Measurements from ENCODE around the gene SCN7A. TPM values are rescaled to one million over a fixed set of nuclear protein-coding genes. Genes with fewer than 3 reads are reported as not detected.

The SCN7A gene
- total and polyA plus RNA-seq, 2 of the 4 experiments (the other 2 are of a cell fraction): 0.39 to 0.90 TPM

GRCh38 chr2:166385313-166385712 is 108.7 kb downstream of the SCN7A start:
- H3K14ac ChIP-seq (replicated peaks; ENCODE audit: low read depth, low read length): no peak overlapping the region
- H3K23ac ChIP-seq (ENCODE audit: low read depth, low read length): no peak overlapping the region
- no peak overlapping the region for H3K56ac ChIP-seq (ENCODE audit: extremely low read depth, insufficient read depth, low read length)
- intact Hi-C loops (cut with micrococcal nuclease) (loop anchor here (5.0 kb wide), 1 partner anchor 598 kb away; no protein-coding TSS in a partner anchor), in situ Hi-C loops (cut with MboI; ENCODE audit: low sequenced_read_pairs) (loop anchor here (10.0 kb wide), 1 partner anchor 201 kb away; no protein-coding TSS in a partner anchor), dilution Hi-C loops (cut with HindIII; ENCODE audit: low sequenced_read_pairs, unreplicated experiment) (no loop called here)
- H2AK5ac ChIP-seq (ENCODE audit: low read depth, low read length): peak overlapping the region; percentile 31; the same call in 1 of the 2 replicates
- H2BK20ac ChIP-seq (ENCODE audit: low read depth, low read length): no peak overlapping the region
- H4K91ac ChIP-seq (ENCODE audit: insufficient read depth, low read depth, low read length): no peak overlapping the region
- CTCF ChIA-PET: interaction anchor here (0.6 to 0.8 kb wide), 2 partner anchors 15 to 22 kb away, joined by 3 read pairs; no protein-coding TSS in a partner anchor
- no peak overlapping the region for H2BK120ac ChIP-seq (ENCODE audit: low read depth, low read length)
- H2AK9ac ChIP-seq (replicated peaks; ENCODE audit: low read depth, low read length, poor library complexity): no peak overlapping the region
- no peaks in the 10 kb centered on the region for H3K79me1 ChIP-seq (ENCODE audit: low read depth in 1 of 2, low read length in 2 of 2)
- no peak overlapping the region; the same call in 2 of the 3 replicates for H2BK15ac ChIP-seq (ENCODE audit: low read depth, low read length)
- H4K8ac ChIP-seq (ENCODE audit: low read depth in 2 of 2, low read length in 2 of 2): no peak overlapping the region
- no peak overlapping the region for H2BK5ac ChIP-seq (ENCODE audit: low read depth, low read length, poor library complexity, severe bottlenecking)
- 0 out of 2 replicates have a peak, but pooled peaks cover 2% of the 10 kb centered on the region for H3K9me1 ChIP-seq (ENCODE audit: insufficient read depth, low read length)
- no TSS peak for BruUV-seq (replicated peaks)
- DNase-seq: no peak
- H4K20me1 ChIP-seq (ENCODE audit: insufficient read depth, low read length): no peaks in the 10 kb centered on the region
- no peak overlapping the region for H3K4me2 ChIP-seq (ENCODE audit: low read depth, low read length)
- H3K9ac ChIP-seq (ENCODE audit: low read depth, low read length): no peak overlapping the region
- H3K27ac ChIP-seq (ENCODE audit: insufficient read depth, low read length): no peak overlapping the region
- ATAC-seq (ENCODE audit: low read depth): no peak
- no peaks in the 10 kb centered on the region for H3K4me1 ChIP-seq (ENCODE audit: control insufficient read depth, insufficient read depth, low read length)
- peak overlapping the region; percentile 17; the same call in 1 of the 2 replicates for H3K4ac ChIP-seq (ENCODE audit: low read depth, low read length)
- no peak overlapping the region for H4K5ac ChIP-seq (ENCODE audit: low read depth, low read length)
- H3K4me3 ChIP-seq (ENCODE audit: insufficient read depth, low read depth, low read length): no peak overlapping the region
- peak overlapping the region; percentile 8 for H2AFZ ChIP-seq (replicated peaks; ENCODE audit: low read length, poor library complexity)
- H3K18ac ChIP-seq (ENCODE audit: low read depth, low read length): no peak overlapping the region
- H3K27me3 ChIP-seq (ENCODE audit: control insufficient read depth, insufficient read depth, low read length): no peaks in the 10 kb centered on the region
- WGBS, 2 experiments (ENCODE audit: extremely low coverage in 2 of 2, insufficient read length in 1 of 2): no CpG with 5 or more reads among the region's 1 CpG
- H3K9me3 ChIP-seq (ENCODE audit: control insufficient read depth, insufficient read depth, low read length): no peaks in the 10 kb centered on the region
- H3K36me3 ChIP-seq (ENCODE audit: control insufficient read depth, insufficient read depth, low read length): no peaks in the 10 kb centered on the region
- POLR2A ChIA-PET (ENCODE audit: unreplicated experiment): no interaction called here
- TF ChIP-seq ELK1 (IDR thresholded peaks at IDR 0.05; ENCODE audit: borderline replicate concordance, low read depth, low read length): no peak
- TF ChIP-seq MAFK (IDR thresholded peaks at IDR 0.05; ENCODE audit: low read depth, low read length): 0 out of 2 replicates have a peak, but pooled peaks have one; percentile 20
